Cardiac fibroblast (primary cell): ENCODE results near the gene TMIGD3.
A peak's percentile ranks its signal among the peaks of the same experiment; 100 is the strongest.

Source experiments
- DNase-seq, 2 donors: peaks; one replicate each; pipeline versions ENCODE4 v3.0.0 to v3.0.0-alpha.2; 2010; ENCODE audit warnings: low read depth in 2 of 2
- H3K4me3 ChIP-seq, 2 donors: replicated peaks in 1 of 2; 1 replicate in 1 of 2; 2 replicates in 1 of 2; pipeline ENCODE4 v1.5.1; 2011; ENCODE audit warnings: low read depth in 2 of 2, low read length in 2 of 2, mild to moderate bottlenecking in 2 of 2, moderate library complexity in 1 of 2
- TF ChIP-seq, protein P1 (sequence below): IDR thresholded peaks from one replicate; pipeline ENCODE4 v1.5.1; 2011; ENCODE audit warnings: low read depth, mild to moderate bottlenecking, low read length, inconsistent platforms

Gene TMIGD3

GRCh38 chr1:111476761-111477309 lies 26.6 kb downstream of the TMIGD3 start:
- no peak overlapping the region for H3K4me3 ChIP-seq
- TF ChIP-seq, protein P1, sequence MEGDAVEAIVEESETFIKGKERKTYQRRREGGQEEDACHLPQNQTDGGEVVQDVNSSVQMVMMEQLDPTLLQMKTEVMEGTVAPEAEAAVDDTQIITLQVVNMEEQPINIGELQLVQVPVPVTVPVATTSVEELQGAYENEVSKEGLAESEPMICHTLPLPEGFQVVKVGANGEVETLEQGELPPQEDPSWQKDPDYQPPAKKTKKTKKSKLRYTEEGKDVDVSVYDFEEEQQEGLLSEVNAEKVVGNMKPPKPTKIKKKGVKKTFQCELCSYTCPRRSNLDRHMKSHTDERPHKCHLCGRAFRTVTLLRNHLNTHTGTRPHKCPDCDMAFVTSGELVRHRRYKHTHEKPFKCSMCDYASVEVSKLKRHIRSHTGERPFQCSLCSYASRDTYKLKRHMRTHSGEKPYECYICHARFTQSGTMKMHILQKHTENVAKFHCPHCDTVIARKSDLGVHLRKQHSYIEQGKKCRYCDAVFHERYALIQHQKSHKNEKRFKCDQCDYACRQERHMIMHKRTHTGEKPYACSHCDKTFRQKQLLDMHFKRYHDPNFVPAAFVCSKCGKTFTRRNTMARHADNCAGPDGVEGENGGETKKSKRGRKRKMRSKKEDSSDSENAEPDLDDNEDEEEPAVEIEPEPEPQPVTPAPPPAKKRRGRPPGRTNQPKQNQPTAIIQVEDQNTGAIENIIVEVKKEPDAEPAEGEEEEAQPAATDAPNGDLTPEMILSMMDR, result no peak
- DNase-seq, result no peak

GRCh38 chr1:111476214-111476613 lies 27.2 kb downstream of the TMIGD3 start:
- H3K4me3 ChIP-seq, result no peak overlapping the region
- TF ChIP-seq, protein P1, result no peak
- no peak for DNase-seq

GRCh38 chr1:111475701-111476100 lies 27.7 kb downstream of the TMIGD3 start:
- no peak for DNase-seq
- TF ChIP-seq, protein P1, result no peak
- H3K4me3 ChIP-seq, result no peak overlapping the region

DNA sequence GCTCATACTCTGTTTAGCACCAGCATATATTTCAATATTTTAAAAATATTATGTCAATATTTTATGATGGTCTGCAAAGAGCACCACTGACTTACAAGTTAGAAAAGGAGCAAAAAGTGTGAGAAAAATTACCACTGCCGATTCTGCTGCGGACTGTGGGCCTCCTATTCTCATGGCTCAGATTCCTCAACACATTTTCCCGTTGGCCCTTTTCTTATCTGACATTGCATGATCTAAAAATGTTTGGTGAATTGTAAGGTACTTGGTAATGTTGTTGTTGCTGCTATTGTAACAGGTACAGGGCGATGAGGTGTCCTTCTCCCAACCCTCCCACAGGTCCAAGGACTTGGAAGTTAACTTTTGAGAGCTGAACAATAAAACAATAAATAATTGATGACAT lies 28.9 kb downstream of the TMIGD3 start:
- no peak for DNase-seq
- TF ChIP-seq, protein P1, result no peak
- no peak overlapping the region for H3K4me3 ChIP-seq

DNA sequence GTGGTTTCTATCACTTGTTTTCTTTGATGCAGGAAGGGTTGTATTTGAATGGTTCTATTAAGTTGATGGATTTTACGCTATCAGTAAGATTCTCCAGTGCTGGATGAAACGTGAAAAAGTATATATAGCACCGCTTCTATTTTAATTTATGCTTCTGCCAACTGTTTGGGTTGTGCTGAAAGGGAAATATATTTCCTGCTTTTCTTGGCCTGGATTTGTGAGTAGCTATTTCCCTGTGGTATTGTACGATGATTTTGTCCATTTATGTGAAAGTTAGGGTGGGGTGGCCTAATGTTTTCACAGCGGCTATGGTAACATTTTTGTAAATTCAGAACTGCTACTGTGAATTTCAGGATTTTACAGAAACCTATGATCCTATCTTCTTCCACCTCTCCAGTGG lies 29.3 kb downstream of the TMIGD3 start:
- peak; percentile 39 to 50 for DNase-seq
- no peak overlapping the region for H3K4me3 ChIP-seq
- TF ChIP-seq, protein P1, result no peak

GRCh38 chr1:111471538-111471937 lies 31.9 kb downstream of the TMIGD3 start:
- H3K4me3 ChIP-seq, result no peak overlapping the region
- DNase-seq, result no peak
- TF ChIP-seq, protein P1, result no peak

DNA sequence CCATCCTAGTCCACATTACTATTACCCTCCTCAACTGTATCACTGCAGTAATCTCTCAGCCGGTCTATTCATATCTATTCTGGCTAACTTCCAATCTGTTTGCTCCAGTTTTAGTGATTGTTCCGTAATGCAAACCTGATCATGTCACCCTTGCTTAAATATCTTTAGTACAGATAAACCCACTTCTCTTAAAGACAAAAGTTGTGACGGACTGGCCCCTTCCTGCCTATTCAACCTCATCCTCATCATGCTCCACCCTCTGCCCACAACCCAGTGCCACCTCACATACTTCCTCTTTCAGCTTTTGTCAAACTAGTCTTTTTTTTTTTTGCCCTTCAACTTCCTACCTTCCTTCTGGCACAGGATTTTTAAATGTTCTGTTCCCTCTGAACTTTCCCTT lies 32.4 kb downstream of the TMIGD3 start:
- TF ChIP-seq, protein P1, result no peak
- no peak overlapping the region for H3K4me3 ChIP-seq
- DNase-seq, result no peak
